HG03159 (cell line): ENCODE results near the gene TSPOAP1.
A peak's percentile ranks its signal among the peaks of the same experiment; 100 is the strongest.

Experiments used
- ATAC-seq: cut with Tn5 transposase; IDR thresholded peaks from one replicate; pipeline ENCODE4 v1.9.1; 2021; ENCODE audit warnings: mild to moderate bottlenecking, moderate library complexity; ENCODE audit not compliant: unreplicated experiment

The TSPOAP1 gene

GRCh38 chr17:58329810-58330537 lies 1.4 kb upstream of the TSPOAP1 start:
- ATAC-seq: peak; percentile 13

- ATAC-seq: peak; percentile 44
These were observed 627 bp upstream of the TSPOAP1 start for GRCh38 chr17:58329035-58329809.

- ATAC-seq: no peak
These were observed 1.0 kb downstream of the TSPOAP1 start for GRCh38 chr17:58327363-58328194.

- ATAC-seq: no peak
These were observed 1.8 kb downstream of the TSPOAP1 start for GRCh38 chr17:58326609-58327362.

- ATAC-seq: no peak
These were observed 2.6 kb downstream of the TSPOAP1 start for GRCh38 chr17:58325976-58326468.

GRCh38 chr17:58325289-58325726 lies 3.3 kb downstream of the TSPOAP1 start:
- no peak for ATAC-seq

- ATAC-seq: no peak
These were observed 3.9 kb downstream of the TSPOAP1 start for GRCh38 chr17:58324409-58325288.

- ATAC-seq: no peak
These were observed 4.6 kb downstream of the TSPOAP1 start for GRCh38 chr17:58324056-58324408.

GRCh38 chr17:58323366-58324055 lies 5.1 kb downstream of the TSPOAP1 start:
- ATAC-seq: no peak

- ATAC-seq: no peak
These were observed 5.9 kb downstream of the TSPOAP1 start for GRCh38 chr17:58322581-58323185.

GRCh38 chr17:58321571-58322525 lies 6.7 kb downstream of the TSPOAP1 start:
- no peak for ATAC-seq

GRCh38 chr17:58320570-58321323 lies 7.8 kb downstream of the TSPOAP1 start:
- no peak for ATAC-seq

- no peak for ATAC-seq
These were observed 8.4 kb downstream of the TSPOAP1 start for GRCh38 chr17:58320163-58320558.

GRCh38 chr17:58319173-58320162 lies 9.1 kb downstream of the TSPOAP1 start:
- no peak for ATAC-seq

GRCh38 chr17:58318627-58319172 lies 9.9 kb downstream of the TSPOAP1 start:
- ATAC-seq: no peak
